PC-9 (cell line): ENCODE measurements around the gene SMPD3. TPM values are rescaled to one million over a fixed set of nuclear protein-coding genes. Genes with fewer than 3 reads are reported as not detected.
A peak's percentile ranks its signal among the peaks of the same experiment; 100 is the strongest.

Experiments used
- BruUV-seq: library from RNA; stranded (reverse); fragments of 400-500 nt; replicated peaks from 2 replicates; lab custom pipeline; 2021; lab: Mats Ljungman, UMichigan
- CTCF ChIA-PET: fragments of 300-600 bp; sonication (Branson Sonifier 250); formaldehyde crosslinking; loops from one replicate; lab custom pipeline; 2022; ENCODE audit warnings: antibody characterized with exemption; lab: Charles Lee
- POLR2A ChIA-PET: fragments of 300-600 bp; sonication (Branson Sonifier 250); formaldehyde crosslinking; loops from one replicate; lab custom pipeline; 2022; ENCODE audit warnings: antibody characterized with exemption; ENCODE audit not compliant: unreplicated experiment; lab: Charles Lee
- DNase-seq, 2 experiments: peaks; one replicate each; pipeline versions ENCODE4 v3.0.0 to v3.0.0-alpha.2; 2015 to 2022; ENCODE audit warnings: mixed read lengths in 1 of 2
- H2AFZ ChIP-seq: fragments of 200-600 bp; sonication (generic); 2 replicates; pipeline ENCODE4 v1.8.1; 2017; ENCODE audit warnings: antibody characterized with exemption
- H3F3A ChIP-seq: fragments of 200-600 bp; sonication (generic); 2 replicates; pipeline ENCODE4 v1.8.1; 2017; ENCODE audit warnings: antibody characterized with exemption, mild to moderate bottlenecking, low read depth; ENCODE audit not compliant: insufficient read depth
- H3K27ac ChIP-seq: fragments of 200-600 bp; sonication (generic); 2 replicates; pipeline ENCODE4 v1.6.1; 2016; ENCODE audit warnings: mixed run types
- H3K27me3 ChIP-seq: fragments of 200-600 bp; sonication (generic); 2 replicates; pipeline ENCODE4 v1.6.1; 2016; ENCODE audit warnings: low read depth, mixed run types; ENCODE audit not compliant: insufficient read depth
- H3K36me3 ChIP-seq: fragments of 200-600 bp; sonication (generic); 2 replicates; pipeline ENCODE4 v1.6.1; 2016; ENCODE audit warnings: low read depth, mixed run types
- H3K4me1 ChIP-seq: fragments of 200-600 bp; sonication (generic); replicated peaks from 2 replicates; pipeline ENCODE4 v1.6.1; 2016; ENCODE audit warnings: mixed run types; ENCODE audit not compliant: insufficient read depth
- H3K4me2 ChIP-seq: fragments of 200-600 bp; sonication (generic); 2 replicates; pipeline ENCODE4 v1.6.1; 2017; ENCODE audit warnings: mixed run types
- H3K4me3 ChIP-seq: fragments of 200-600 bp; sonication (generic); 2 replicates; pipeline ENCODE4 v1.6.1; 2016; ENCODE audit warnings: mixed run types
- H3K79me2 ChIP-seq: fragments of 200-600 bp; sonication (generic); 2 replicates; pipeline ENCODE4 v1.6.1; 2017; ENCODE audit warnings: low read depth, mixed run types
- H3K9me2 ChIP-seq: fragments of 200-600 bp; sonication (generic); 2 replicates; pipeline ENCODE4 v1.8.1; 2017; ENCODE audit warnings: mild to moderate bottlenecking; ENCODE audit not compliant: insufficient read depth
- H3K9me3 ChIP-seq: fragments of 200-600 bp; sonication (generic); 2 replicates; pipeline ENCODE4 v1.8.1; 2016; ENCODE audit warnings: low read depth; ENCODE audit not compliant: insufficient read depth
- H4K20me1 ChIP-seq: fragments of 200-600 bp; sonication (generic); 2 replicates; pipeline ENCODE4 v1.8.1; 2017; ENCODE audit not compliant: insufficient read depth
- CTCF ChIP-seq: fragments of 200-600 bp; sonication (generic); conservative IDR thresholded peaks from 2 replicates; pipeline ENCODE4 v1.6.1; 2017; ENCODE audit warnings: mixed run types, antibody characterized with exemption, mild to moderate bottlenecking, moderate library complexity
- EZH2 ChIP-seq: fragments of 200-600 bp; sonication (generic); IDR thresholded peaks from 2 replicates; pipeline ENCODE4 v1.8.0; 2017; ENCODE audit warnings: antibody characterized with exemption, low read depth
- intact Hi-C: fragments of 100-400 bp; cut with micrococcal nuclease; formaldehyde crosslinking; loops from one replicate; pipeline ENCODE4 v1.10.0; 2022; ENCODE audit not compliant: unreplicated experiment
- total RNA-seq: library from RNA; stranded (reverse); gene quantifications from 2 replicates; pipeline ENCODE4 v1.2.3, GENCODE V29; 2021

The SMPD3 gene
- total RNA-seq, 1 experiment from 2014 or later = 0.94 TPM

- no peak overlapping the region for H3K4me2 ChIP-seq
- ChIA-PET POLR2A (no interaction called here), CTCF (no interaction called here)
- no peaks in the 10 kb centered on the region for H3K27me3 ChIP-seq
- H3F3A ChIP-seq = no peaks in the 10 kb centered on the region
- no peaks in the 10 kb centered on the region for H4K20me1 ChIP-seq
- H2AFZ ChIP-seq = no peak overlapping the region
- BruUV-seq = no TSS peak
- H3K9me3 ChIP-seq = peaks cover 3% of the 10 kb centered on the region; the same call in 1 of the 2 replicates
- H3K27ac ChIP-seq = no peak overlapping the region
- intact Hi-C loops = no loop called here
- H3K36me3 ChIP-seq = no peaks in the 10 kb centered on the region
- no peak for DNase-seq
- no peaks in the 10 kb centered on the region for H3K9me2 ChIP-seq
- no peaks in the 10 kb centered on the region for H3K79me2 ChIP-seq
- TF ChIP-seq EZH2 (no peak), CTCF (no peak)
- H3K4me3 ChIP-seq = no peak overlapping the region
- peaks cover 30% of the 10 kb centered on the region for H3K4me1 ChIP-seq
These were observed 6.7 kb upstream of the SMPD3 start for GRCh38 chr16:68454920-68455435.

GRCh38 chr16:68453816-68454215 lies 5.5 kb upstream of the SMPD3 start:
- Histone ChIP-seq H3K4me2 (no peak overlapping the region), H3F3A (no peaks in the 10 kb centered on the region), H3K36me3 (no peaks in the 10 kb centered on the region), H3K27ac (no peak overlapping the region), H2AFZ (no peak overlapping the region), H3K9me3 (peaks cover 3% of the 10 kb centered on the region; the same call in 1 of the 2 replicates), H3K9me2 (no peaks in the 10 kb centered on the region), H3K4me1 (peaks cover 30% of the 10 kb centered on the region), H3K4me3 (no peak overlapping the region), H4K20me1 (no peaks in the 10 kb centered on the region), H3K79me2 (no peaks in the 10 kb centered on the region), H3K27me3 (no peaks in the 10 kb centered on the region)
- DNase-seq = no peak
- ChIA-PET CTCF (no interaction called here), POLR2A (no interaction called here)
- no peak for TF ChIP-seq EZH2
- no peak for TF ChIP-seq CTCF
- no TSS peak for BruUV-seq
- intact Hi-C loops = no loop called here

- no peak overlapping the region for H2AFZ ChIP-seq
- H3K36me3 ChIP-seq = no peaks in the 10 kb centered on the region
- H3K4me3 ChIP-seq = no peak overlapping the region
- H3F3A ChIP-seq = no peaks in the 10 kb centered on the region
- BruUV-seq = no TSS peak
- H3K79me2 ChIP-seq = no peaks in the 10 kb centered on the region
- H4K20me1 ChIP-seq = no peaks in the 10 kb centered on the region
- peaks cover 3% of the 10 kb centered on the region; the same call in 1 of the 2 replicates for H3K9me3 ChIP-seq
- ChIA-PET POLR2A (interaction anchor here (0.5 kb wide), 1 partner anchor 1274 kb away, joined by 4 read pairs; the partner anchor contains the start of gene NQO1), CTCF (interaction anchor here (0.9 kb wide), 1 partner anchor 31 kb away, joined by 3 read pairs; no protein-coding TSS in a partner anchor)
- peaks cover 30% of the 10 kb centered on the region for H3K4me1 ChIP-seq
- TF ChIP-seq CTCF (no peak), EZH2 (no peak)
- H3K4me2 ChIP-seq = peak overlapping the region; percentile 47
- DNase-seq = peak in 1 of 2 experiments; percentile 73
- H3K9me2 ChIP-seq = no peaks in the 10 kb centered on the region
- H3K27me3 ChIP-seq = no peaks in the 10 kb centered on the region
- intact Hi-C loops = no loop called here
- H3K27ac ChIP-seq = peak overlapping the region; percentile 49
These were observed 3.9 kb upstream of the SMPD3 start for GRCh38 chr16:68452176-68452575.
